ENCODE measurements around the gene GRIN3B.

- TF ChIP-seq POLR2A (IDR thresholded peaks at IDR 0.05; ENCODE audit: low read depth, low read length) (no peak), POLR2AphosphoS5 (IDR thresholded peaks at IDR 0.05; ENCODE audit: low read depth, low read length) (no peak), TAF1 (IDR thresholded peaks at IDR 0.05; ENCODE audit: borderline replicate concordance, low read depth, low read length) (no peak)
Observed at GRCh38 chr19:994516-994915, 5.7 kb upstream of the GRIN3B start.

Measured in GM12892 (cell line).